Muscle of back (tissue), 11 donors: Measurements from ENCODE around the gene NARS2. TPM values are rescaled to one million over a fixed set of nuclear protein-coding genes. Genes with fewer than 3 reads are reported as not detected.
"Not testable (repeated sequence)": the region's sequence is repeated elsewhere in the genome, so short reads cannot be mapped to it uniquely, and the experiment has no call there.

Source experiments
- DNase-seq, 3 donors: peaks; one replicate each; pipeline versions ENCODE4 v3.0.0 to v3.0.0-alpha.2; 2013
- polyA plus RNA-seq, 10 donors: library from polyadenylated mRNA; unstranded; fragments of 120-200 nt; gene quantifications; one replicate each; pipeline ENCODE4 v1.2.1, GENCODE V29; 2013; ENCODE audit not compliant: insufficient read length in 10 of 10

NARS2 gene
- polyA plus RNA-seq, 10 donors = 12.3 to 20.4 (median 17.6) TPM

- DNase-seq = no peak
Measured at GRCh38 chr11:78497293-78497692, 77.4 kb downstream of the NARS2 start.

DNA sequence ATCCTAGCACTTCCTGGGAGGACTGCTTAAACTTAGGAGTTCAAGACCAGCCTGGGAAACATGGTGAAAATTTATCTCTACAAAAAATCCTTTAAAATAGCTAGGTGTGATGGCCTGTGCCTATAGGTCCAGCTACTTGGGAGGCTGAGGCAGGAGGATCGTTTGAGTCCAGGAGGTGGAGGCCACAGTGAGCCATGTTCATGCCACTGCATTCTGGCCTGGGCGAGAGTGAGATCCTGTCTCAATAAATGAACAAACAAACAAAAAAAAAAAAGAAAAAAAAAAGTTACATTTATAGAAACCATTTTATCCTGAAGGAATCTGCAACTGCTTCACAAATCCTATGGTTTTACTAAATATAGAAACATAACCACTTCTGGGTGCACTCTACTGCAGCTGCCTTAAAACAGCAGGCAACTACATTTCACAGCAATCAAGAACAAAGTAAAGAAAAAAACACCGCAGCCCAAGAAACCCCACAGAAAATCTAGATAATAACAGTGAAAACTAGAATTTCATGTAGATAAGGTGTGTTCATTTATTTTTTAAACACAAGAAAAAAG lies 81.2 kb downstream of the NARS2 start:
- no peak for DNase-seq

DNA sequence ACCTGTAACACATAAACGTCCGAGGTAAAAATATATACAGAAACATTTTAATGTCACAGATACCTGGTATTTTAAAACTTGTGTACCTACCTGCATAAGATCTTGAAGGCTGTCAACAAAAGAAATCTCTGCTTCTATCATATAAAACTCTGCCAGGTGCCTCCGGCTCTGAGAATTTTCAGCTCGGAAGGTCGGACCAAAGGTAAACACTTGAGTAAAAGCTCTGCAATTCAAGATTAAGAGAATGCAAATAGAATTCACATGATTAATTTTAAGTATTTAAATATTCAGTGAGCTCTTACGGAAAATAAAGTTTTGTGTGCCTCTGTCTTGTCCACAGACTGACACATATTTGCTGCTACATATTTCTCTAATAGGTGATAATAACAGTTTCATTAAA lies 81.7 kb downstream of the NARS2 start:
- DNase-seq = no peak

- no peak for DNase-seq
Measured at GRCh38 chr11:78489184-78489583, 85.5 kb downstream of the NARS2 start.

DNA sequence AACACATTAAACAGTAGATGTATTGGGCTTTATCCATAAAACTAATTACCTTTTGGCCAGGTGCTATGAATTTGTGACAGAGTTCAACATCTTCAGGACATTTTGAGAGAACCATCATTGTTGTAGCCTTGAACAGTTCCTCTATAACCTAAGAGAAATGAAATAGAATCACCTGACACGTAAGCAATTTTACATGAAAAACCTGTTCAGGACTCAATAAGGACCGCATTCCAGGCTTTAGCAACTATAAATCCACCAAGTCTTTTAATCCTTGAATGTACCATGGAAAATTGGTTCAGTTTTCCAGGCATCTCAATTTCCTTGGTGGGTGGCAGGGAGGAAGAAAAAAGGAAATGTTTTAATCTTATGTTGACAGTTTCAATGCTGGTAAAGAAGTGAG lies 96.1 kb downstream of the NARS2 start:
- no peak for DNase-seq

DNA sequence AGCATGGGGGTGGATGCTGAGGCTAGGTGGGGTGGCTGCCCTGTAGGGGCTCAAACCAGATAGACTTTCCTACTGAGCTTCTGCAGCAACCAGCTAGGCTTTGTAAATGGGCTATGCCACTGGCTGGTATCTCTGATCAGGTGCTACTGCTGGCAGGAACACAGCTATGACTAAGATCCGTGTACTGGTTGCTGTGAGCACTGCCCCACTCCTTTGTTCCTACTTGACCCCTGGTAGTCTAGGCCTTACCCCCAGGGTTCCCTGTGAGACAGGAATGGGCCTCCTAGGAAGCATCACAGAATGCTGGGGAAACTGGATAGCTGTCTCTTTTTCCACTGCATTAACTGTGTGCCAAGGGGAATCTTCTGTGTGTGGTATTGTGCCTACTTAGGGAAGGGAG lies 98.6 kb downstream of the NARS2 start:
- no peak for DNase-seq

DNA sequence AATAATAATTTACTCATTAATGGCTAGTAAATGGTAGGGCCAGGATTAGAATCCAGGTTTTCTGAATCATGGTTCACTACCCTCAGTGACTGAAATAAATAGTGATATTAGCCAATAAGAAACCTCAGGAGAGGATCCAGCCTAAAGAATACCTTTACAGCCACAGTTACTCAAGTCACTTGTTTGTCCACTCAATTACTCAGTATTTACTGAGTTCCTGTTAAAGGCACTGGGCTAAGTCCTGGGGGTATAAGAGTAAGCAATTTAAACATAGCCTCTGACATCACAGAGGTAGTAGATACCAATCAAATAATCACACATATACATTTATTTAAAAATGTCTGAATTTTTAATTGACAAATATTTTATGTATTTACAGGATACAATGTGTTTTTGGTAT lies 100.2 kb downstream of the NARS2 start:
- DNase-seq = no peak

GRCh38 chr11:78472905-78473304 lies 101.8 kb downstream of the NARS2 start:
- DNase-seq = no peak

- DNase-seq = no peak
Measured at GRCh38 chr11:78472382-78472781, 102.3 kb downstream of the NARS2 start.

- DNase-seq = no peak
Measured at GRCh38 chr11:78470861-78471442, 103.7 kb downstream of the NARS2 start.

GRCh38 chr11:78469896-78470295 lies 104.8 kb downstream of the NARS2 start:
- peak in 1 of 3 donors; percentile 15 for DNase-seq

DNA sequence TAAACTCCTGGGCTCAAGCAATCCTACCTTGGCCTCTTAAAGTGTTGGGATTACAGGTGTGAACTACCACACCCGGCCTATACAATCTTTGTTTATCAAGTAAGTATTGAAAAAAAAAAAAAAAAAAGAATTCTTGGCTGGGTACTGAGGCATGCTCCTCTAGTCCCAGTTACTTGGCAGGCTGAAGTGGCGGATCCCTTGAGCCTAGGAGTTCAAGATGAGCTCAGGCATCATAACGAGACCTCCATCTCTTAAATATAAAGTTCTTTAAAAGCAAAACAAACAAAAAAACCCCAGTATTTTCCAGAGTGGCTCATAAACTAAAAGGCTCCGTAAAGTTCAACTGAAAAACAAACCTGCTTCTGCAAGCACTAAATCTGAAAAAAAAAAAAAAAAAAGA lies 106.7 kb downstream of the NARS2 start:
- DNase-seq = peak in 1 of 3 donors; percentile 34

DNA sequence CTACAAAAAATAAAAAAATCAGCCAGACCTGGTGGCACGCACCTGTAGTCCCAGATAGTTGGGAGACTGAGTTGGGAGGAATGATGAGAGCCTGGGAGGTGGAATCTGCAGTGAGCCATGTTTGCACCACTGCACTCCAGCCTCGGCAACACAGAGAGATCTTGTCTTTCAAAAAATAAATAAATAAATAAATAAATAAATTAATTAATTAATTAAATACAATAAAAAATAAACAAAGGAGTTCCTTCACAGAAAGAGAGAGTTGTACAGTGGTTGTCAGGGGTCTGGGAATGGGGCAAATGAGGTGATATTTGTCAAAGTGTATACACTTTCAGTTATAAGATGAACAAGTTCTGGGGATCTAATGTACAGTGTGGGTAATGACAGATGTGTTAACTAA lies 107.3 kb downstream of the NARS2 start:
- DNase-seq = no peak

GRCh38 chr11:78465169-78465942 lies 109.3 kb downstream of the NARS2 start:
- DNase-seq = no peak

GRCh38 chr11:78464787-78465168 lies 109.9 kb downstream of the NARS2 start:
- not testable (repeated sequence) for DNase-seq

- peak in 1 of 3 donors; percentile 17 for DNase-seq
Measured at GRCh38 chr11:78460471-78460870, 114.2 kb downstream of the NARS2 start.

- no peak for DNase-seq
Measured at GRCh38 chr11:78459738-78460137, 114.9 kb downstream of the NARS2 start.

DNA sequence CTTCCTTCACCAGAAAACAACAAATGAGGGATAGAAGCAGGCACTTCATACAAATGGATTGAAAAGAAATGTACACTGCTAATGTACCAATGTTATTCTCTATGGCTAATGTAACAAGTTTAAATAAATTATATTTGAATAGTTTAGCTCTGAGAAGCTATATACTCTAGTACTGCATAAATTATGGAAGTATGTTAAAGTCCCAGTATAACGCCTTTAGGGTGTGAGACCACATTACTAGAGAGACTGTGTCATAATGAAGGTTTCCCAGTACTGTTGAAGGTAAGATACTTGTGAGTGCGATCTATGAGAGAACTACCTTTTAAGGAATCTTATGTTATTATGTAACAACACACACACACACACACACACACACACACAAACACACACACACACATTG lies 117.2 kb downstream of the NARS2 start:
- no peak for DNase-seq

DNA sequence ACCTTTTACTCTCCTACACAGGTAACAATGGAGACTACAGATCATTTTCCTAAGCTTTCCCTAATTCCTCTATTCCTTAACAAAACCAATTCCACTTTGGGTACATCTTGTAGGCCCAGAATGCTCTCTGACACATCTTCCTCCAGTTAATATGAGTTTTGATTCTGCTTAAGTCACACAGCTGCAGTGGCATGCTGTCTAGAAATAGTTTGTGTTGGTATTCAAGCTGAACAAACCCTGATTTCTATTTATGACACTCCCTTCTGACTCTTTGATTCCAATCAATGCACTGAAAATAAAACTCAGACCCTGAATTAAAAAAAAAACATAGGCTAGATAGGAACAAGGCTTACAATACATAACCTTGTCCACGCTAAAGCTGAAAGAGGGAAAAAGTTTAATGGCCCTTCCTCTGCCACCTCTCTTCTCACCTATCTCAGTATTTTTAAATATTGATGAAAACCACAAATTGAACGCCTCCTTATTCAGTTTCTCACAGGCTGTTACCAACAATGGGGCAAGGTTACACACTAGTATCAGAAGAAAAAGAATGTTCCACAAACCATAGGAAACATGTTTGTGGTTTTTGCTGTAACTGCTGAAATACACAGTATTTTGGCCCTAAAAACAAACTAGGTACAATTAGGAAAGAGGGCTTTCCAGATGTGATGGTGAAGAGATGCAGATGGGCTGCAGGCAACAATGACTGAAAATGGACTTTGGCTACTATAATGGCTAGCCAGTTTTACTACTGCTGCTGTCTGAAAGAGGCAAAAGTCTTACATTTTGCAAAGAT lies 121.3 kb downstream of the NARS2 start:
- DNase-seq = no peak

GRCh38 chr11:78451371-78452150 lies 123.1 kb downstream of the NARS2 start:
- DNase-seq = no peak

DNA sequence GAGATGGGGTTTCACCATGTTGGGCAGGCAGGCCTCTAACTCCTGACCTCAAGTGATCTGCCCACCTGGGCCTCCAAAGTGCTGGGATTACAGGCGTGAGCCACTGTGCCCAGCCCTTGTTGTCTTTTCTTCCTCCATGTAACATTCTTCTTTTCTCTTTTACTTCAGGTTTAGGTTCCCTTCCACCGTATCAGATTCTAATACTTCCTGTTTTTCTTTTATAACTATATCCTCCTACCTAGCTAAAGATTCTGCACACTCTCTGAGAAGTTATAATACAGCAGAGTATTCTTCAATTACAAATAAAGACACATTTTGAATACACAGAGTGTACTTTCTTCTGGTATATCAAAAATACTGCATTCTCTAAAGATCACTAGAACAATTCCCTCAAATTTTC lies 123.8 kb downstream of the NARS2 start:
- DNase-seq = no peak

- no peak for DNase-seq
Measured at GRCh38 chr11:78449866-78450265, 124.8 kb downstream of the NARS2 start.
